CD4-positive, alpha-beta T cell treated with Interferon alpha-2 for 1 hour (primary cell): Measurements from ENCODE around the gene GNPAT.

Experiments
- DNase-seq, 2 donors: peaks; one replicate each; pipeline ENCODE4 v3.0.0-alpha.2; 2020 to 2022

Gene GNPAT

GRCh38 chr1:231322880-231323530, 82.0 kb downstream of the GNPAT start:
- DNase-seq: no peak

GRCh38 chr1:231324660-231325059, 83.6 kb downstream of the GNPAT start:
- DNase-seq: no peak

- DNase-seq: no peak
Observed at GRCh38 chr1:231326248-231326647, 85.2 kb downstream of the GNPAT start.
